Pancreas (tissue), 10 donors: Measurements from ENCODE around the gene TMC1. TPM values are rescaled to one million over a fixed set of nuclear protein-coding genes. Genes with fewer than 3 reads are reported as not detected.

Experiments used
- ATAC-seq, 4 donors: fragments of 200-7000 bp; cut with Tn5 transposase; one replicate each; pipeline versions ENCODE4 v1.8.0 to v1.9.1; 2020; ENCODE audit warnings: mild to moderate bottlenecking in 4 of 4, moderate library complexity in 4 of 4
- DNase-seq, 6 donors: peaks; one replicate each; pipeline ENCODE4 v3.0.0-alpha.2; 2020
- FAIRE-seq: peaks from 2 replicates; lab custom pipeline; 2012; peaks lifted over from hg19 to GRCh38; lab: Jason Lieb, UNC
- H3K27ac ChIP-seq, 4 donors: fragments of 200-600 bp; sonication (generic); 1 replicate in 3 of 4; 2 replicates in 1 of 4; pipeline versions ENCODE4 v1.5.0 to v1.8.0; 2020
- H3K27me3 ChIP-seq, 4 donors: fragments of 200-600 bp; one replicate each; pipeline ENCODE4 v1.8.0; 2021
- H3K36me3 ChIP-seq, 3 donors: fragments of 200-600 bp; sonication (generic) in 1 of 3; one replicate each; pipeline versions ENCODE4 v1.5.0 to v1.8.0; 2020 to 2021
- H3K4me1 ChIP-seq, 3 donors: fragments of 200-600 bp; one replicate each; pipeline ENCODE4 v1.8.0; 2021
- H3K4me3 ChIP-seq, 4 donors: fragments of 200-600 bp; sonication (generic) in 2 of 4; one replicate each; pipeline versions ENCODE4 v1.5.0 to v1.8.0; 2020 to 2021
- H3K9me3 ChIP-seq, 4 donors: fragments of 200-600 bp; one replicate each; pipeline ENCODE4 v1.8.0; 2021
- WGBS, 2 donors: extraction: QIAGEN DNeasy Blood & Tissue Kit; methylation state at CpG; one replicate each; pipeline ENCODE4 v1.1.7; 2013; 5-methylcytosine and 5-hydroxymethylcytosine counted together
- intact Hi-C, 3 donors: fragments of 100-400 bp; cut with DNase I; formaldehyde crosslinking; loops; one replicate each; pipeline versions ENCODE4 v1.11.1 to v1.14.2; 2022
- polyA plus RNA-seq, 2 donors: library from polyadenylated mRNA; stranded (reverse); fragments of 200-250 nt; gene quantifications; one replicate each; pipeline ENCODE4 v1.2.3, GENCODE V29; 2013
- total RNA-seq, 6 donors: library from RNA; stranded (reverse); fragmentation: NEBNext Ultra II Directional in 4 of 6; extraction: Animal tissue kit (Norgen Biotek cat#: 25700) in 4 of 6; gene quantifications; one replicate each; pipeline versions ENCODE4 v1.2.1 to v1.2.4, GENCODE V29; 2021 to 2023
- TF ChIP-seq, protein P1 (sequence below), 4 donors: fragments of 200-600 bp; sonication (generic) in 3 of 4; IDR thresholded peaks; one replicate each; pipeline versions ENCODE4 v1.5.0 to v1.8.0; 2021; ENCODE audit warnings: antibody characterized with exemption in 4 of 4
- donor health status: healthy with polysubstance abuse.
- donor health status: DM: no; HTN: no; CAD: no; lungs with moderate emphysema.
- donor health status: DM: no; HTN: no; CAD: no.
- donor health status: control.
- donor health status: control.
- donor health status: Bipolar disorder and iron deficiency.
- donor health status: DM: yes; HTN: yes; CAD: no.
- donor health status: DM: no; HTN: no; CAD: no.
- donor health status: DM: no; HTN: no; CAD: no.
- donor health status: DM: yes; HTN: yes; CAD: no.

TMC1 gene
- total and polyA plus RNA-seq, 8 donors = not detected

GRCh38 chr9:72623156-72623555 is 101.7 kb downstream of the TMC1 start:
- H3K9me3 ChIP-seq = no peaks in the 10 kb centered on the region
- intact Hi-C loops = no loop called here
- no peak overlapping the region for H3K4me3 ChIP-seq
- FAIRE-seq (no peak), DNase-seq (no peak), ATAC-seq (no peak)
- no peaks in the 10 kb centered on the region for H3K36me3 ChIP-seq
- TF ChIP-seq, protein P1, sequence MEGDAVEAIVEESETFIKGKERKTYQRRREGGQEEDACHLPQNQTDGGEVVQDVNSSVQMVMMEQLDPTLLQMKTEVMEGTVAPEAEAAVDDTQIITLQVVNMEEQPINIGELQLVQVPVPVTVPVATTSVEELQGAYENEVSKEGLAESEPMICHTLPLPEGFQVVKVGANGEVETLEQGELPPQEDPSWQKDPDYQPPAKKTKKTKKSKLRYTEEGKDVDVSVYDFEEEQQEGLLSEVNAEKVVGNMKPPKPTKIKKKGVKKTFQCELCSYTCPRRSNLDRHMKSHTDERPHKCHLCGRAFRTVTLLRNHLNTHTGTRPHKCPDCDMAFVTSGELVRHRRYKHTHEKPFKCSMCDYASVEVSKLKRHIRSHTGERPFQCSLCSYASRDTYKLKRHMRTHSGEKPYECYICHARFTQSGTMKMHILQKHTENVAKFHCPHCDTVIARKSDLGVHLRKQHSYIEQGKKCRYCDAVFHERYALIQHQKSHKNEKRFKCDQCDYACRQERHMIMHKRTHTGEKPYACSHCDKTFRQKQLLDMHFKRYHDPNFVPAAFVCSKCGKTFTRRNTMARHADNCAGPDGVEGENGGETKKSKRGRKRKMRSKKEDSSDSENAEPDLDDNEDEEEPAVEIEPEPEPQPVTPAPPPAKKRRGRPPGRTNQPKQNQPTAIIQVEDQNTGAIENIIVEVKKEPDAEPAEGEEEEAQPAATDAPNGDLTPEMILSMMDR (IDR thresholded peaks at IDR 0.05) = no peak
- H3K4me1 ChIP-seq = no peaks in the 10 kb centered on the region
- no peak overlapping the region for H3K27ac ChIP-seq
- H3K27me3 ChIP-seq = peaks cover 0 to 4% (median 0%) of the 10 kb centered on the region in 4 donors
- whole genome bisulfite sequencing, 2 donors = 49 to 61% methylated on average over 2 of the region's 2 CpGs

DNA sequence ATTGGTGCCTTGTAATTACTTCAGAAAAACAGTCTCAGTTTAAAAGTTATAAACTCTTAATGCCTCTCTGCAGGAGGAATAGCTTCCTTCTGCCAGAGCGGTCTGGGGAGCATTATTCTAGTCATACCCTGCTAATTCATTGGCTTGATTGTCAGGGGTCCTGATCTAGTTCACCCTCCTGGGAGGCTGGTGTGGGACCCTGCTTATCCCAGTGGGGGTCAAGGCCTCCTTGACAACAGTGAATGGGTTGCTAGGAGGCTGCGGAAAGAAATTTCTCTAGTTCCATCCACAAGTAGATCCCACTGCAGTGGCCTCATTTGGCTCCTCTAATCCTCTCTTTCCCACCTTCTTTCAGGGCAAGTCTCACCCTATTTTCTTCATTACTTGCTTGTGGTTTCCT is 105.7 kb downstream of the TMC1 start:
- H3K9me3 ChIP-seq = no peaks in the 10 kb centered on the region
- H3K27me3 ChIP-seq = no peaks in the 10 kb centered on the region
- DNase-seq = no peak
- no peak overlapping the region for H3K27ac ChIP-seq
- no peak overlapping the region for H3K4me3 ChIP-seq
- no peak for FAIRE-seq
- 91% methylated on average over 2 of the region's 2 CpGs for WGBS, 2 donors
- H3K36me3 ChIP-seq = no peaks in the 10 kb centered on the region
- intact Hi-C loops = no loop called here
- no peak for ATAC-seq
- H3K4me1 ChIP-seq = no peaks in the 10 kb centered on the region
- TF ChIP-seq, protein P1 (IDR thresholded peaks at IDR 0.05) = no peak

DNA sequence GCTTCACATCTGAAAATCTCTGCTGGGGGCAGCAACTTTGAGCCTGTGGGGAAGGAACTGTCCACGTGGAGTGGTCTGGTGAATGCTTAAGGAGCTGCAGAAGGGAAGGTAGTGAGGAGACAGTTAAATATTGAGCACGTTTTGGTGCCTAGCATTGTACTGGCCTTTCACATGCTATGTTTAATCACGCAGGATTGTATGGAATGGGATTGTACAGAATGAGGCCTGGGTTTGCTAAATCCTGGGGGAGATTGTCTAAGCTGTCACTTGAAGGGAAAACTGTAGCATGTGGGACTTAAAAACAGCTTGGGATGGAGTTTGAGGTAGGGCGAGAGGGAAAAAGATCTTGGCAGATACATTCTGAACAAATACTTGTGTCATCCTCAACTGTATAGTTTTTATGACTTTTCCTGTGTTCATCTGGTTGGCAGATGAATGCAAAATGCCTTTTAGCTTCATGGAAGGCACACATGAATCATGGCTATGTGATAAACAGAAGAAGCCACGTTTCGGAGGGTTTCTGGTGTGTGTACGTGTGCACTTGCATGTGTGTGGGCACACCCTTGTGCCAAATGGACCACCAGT is 106.6 kb downstream of the TMC1 start:
- intact Hi-C loops = no loop called here
- Histone ChIP-seq H3K27me3 (no peaks in the 10 kb centered on the region), H3K27ac (no peak overlapping the region), H3K36me3 (no peaks in the 10 kb centered on the region), H3K9me3 (no peaks in the 10 kb centered on the region), H3K4me3 (no peak overlapping the region), H3K4me1 (no peaks in the 10 kb centered on the region)
- TF ChIP-seq, protein P1 (IDR thresholded peaks at IDR 0.05) = no peak
- FAIRE-seq (no peak), ATAC-seq (no peak), DNase-seq (no peak)
- WGBS, 2 donors = 69 to 75% methylated on average over 7 of the region's 7 CpGs

DNA sequence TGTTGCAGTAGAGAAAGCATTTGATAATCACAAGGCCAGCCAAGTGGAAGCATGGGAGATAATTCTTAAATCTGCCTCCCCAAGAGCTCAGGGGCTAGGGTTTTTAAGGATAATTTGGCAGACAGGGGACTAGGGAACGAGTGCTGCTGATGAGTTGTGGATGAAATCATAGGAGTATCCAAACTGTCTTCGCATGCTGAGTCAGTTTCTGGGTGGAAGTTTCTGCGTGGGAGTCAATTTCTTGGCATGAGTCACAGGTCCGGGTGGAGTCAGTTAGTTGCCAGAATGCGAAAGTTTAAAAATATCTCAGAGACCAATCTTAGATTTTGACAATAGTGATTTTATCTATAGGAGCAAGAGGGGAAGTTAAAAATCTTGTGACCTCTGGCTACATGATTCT is 112.6 kb downstream of the TMC1 start:
- Histone ChIP-seq H3K4me1 (no peaks in the 10 kb centered on the region), H3K27me3 (no peaks in the 10 kb centered on the region), H3K4me3 (no peak overlapping the region), H3K36me3 (no peaks in the 10 kb centered on the region), H3K9me3 (no peaks in the 10 kb centered on the region), H3K27ac (no peak overlapping the region)
- DNase-seq (no peak), ATAC-seq (no peak), FAIRE-seq (no peak)
- WGBS, 2 donors = 53 to 73% methylated on average over 5 of the region's 5 CpGs
- intact Hi-C loops = no loop called here
- TF ChIP-seq, protein P1 (IDR thresholded peaks at IDR 0.05) = no peak

DNA sequence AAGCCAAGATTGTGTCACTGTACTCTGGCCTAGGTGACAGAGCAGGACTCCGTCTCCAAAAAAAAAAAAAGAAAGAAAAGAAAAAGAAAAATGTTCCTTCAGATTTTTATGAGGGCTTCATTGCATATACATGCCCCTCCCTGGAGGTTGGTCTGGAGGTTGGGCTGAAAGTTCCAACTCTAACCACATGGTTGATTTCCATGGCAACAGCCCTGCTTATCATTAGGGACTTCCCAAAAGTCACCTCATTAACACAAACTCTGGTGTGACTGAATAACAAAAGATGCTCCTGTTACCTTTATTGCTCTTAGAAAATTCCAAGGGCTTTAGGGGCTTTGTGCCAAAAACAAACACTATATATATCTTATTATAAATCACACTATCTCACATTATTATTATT is 113.8 kb downstream of the TMC1 start:
- H3K27me3 ChIP-seq = no peaks in the 10 kb centered on the region
- no peak for DNase-seq
- H3K4me3 ChIP-seq = no peak overlapping the region
- TF ChIP-seq, protein P1 (IDR thresholded peaks at IDR 0.05) = no peak
- no peaks in the 10 kb centered on the region for H3K9me3 ChIP-seq
- FAIRE-seq = no peak
- H3K36me3 ChIP-seq = no peaks in the 10 kb centered on the region
- H3K4me1 ChIP-seq = no peaks in the 10 kb centered on the region
- no peak overlapping the region for H3K27ac ChIP-seq
- 51 to 65% methylated on average over 1 of the region's 1 CpG for WGBS, 2 donors
- ATAC-seq = peak in 1 of 4 donors; percentile 72
- intact Hi-C loops = no loop called here
